Smooth muscle cell of the brain vasculature (primary cell): ENCODE measurements around the gene TSPAN12.
"Not testable (repeated sequence)": the region's sequence is repeated elsewhere in the genome, so short reads cannot be mapped to it uniquely, and the experiment has no call there.

Experiments used
- DNase-seq: peaks from one replicate; pipeline ENCODE4 v3.0.0-alpha.2; 2012; ENCODE audit warnings: low read depth, low spot score

TSPAN12 gene

GRCh38 chr7:120806669-120807068 is 51.3 kb downstream of the TSPAN12 start:
- DNase-seq: no peak

- DNase-seq: peak; percentile 43
Observed at GRCh38 chr7:120805636-120806388, 52.1 kb downstream of the TSPAN12 start.

GRCh38 chr7:120802751-120803150 is 55.2 kb downstream of the TSPAN12 start:
- no peak for DNase-seq

GRCh38 chr7:120799813-120800475 is 58.0 kb downstream of the TSPAN12 start:
- DNase-seq: no peak

GRCh38 chr7:120799147-120799546 is 58.8 kb downstream of the TSPAN12 start:
- no peak for DNase-seq

- no peak for DNase-seq
Observed at GRCh38 chr7:120797026-120797645, 60.8 kb downstream of the TSPAN12 start.

- no peak for DNase-seq
Observed at GRCh38 chr7:120794106-120794729, 63.7 kb downstream of the TSPAN12 start.

- no peak for DNase-seq
Observed at GRCh38 chr7:120793213-120793936, 64.6 kb downstream of the TSPAN12 start.

- no peak for DNase-seq
Observed at GRCh38 chr7:120792861-120793130, 65.1 kb downstream of the TSPAN12 start.

GRCh38 chr7:120792091-120792860 is 65.7 kb downstream of the TSPAN12 start:
- DNase-seq: peak; percentile 49

GRCh38 chr7:120785095-120785494 is 72.8 kb downstream of the TSPAN12 start:
- no peak for DNase-seq

GRCh38 chr7:120783721-120784120 is 74.2 kb downstream of the TSPAN12 start:
- DNase-seq: no peak

GRCh38 chr7:120783273-120783672 is 74.7 kb downstream of the TSPAN12 start:
- no peak for DNase-seq

GRCh38 chr7:120781924-120782323 is 76.0 kb downstream of the TSPAN12 start:
- not testable (repeated sequence) for DNase-seq

- no peak for DNase-seq
Observed at GRCh38 chr7:120780938-120781337, 77.0 kb downstream of the TSPAN12 start.

- not testable (repeated sequence) for DNase-seq
Observed at GRCh38 chr7:120780451-120780850, 77.5 kb downstream of the TSPAN12 start.

GRCh38 chr7:120779078-120779477 is 78.9 kb downstream of the TSPAN12 start:
- not testable (repeated sequence) for DNase-seq

- DNase-seq: no peak
Observed at GRCh38 chr7:120775755-120776154, 82.2 kb downstream of the TSPAN12 start.

- DNase-seq: no peak
Observed at GRCh38 chr7:120774481-120774880, 83.5 kb downstream of the TSPAN12 start.

- DNase-seq: no peak
Observed at GRCh38 chr7:120770206-120770605, 87.7 kb downstream of the TSPAN12 start.

GRCh38 chr7:120760851-120761250 is 97.1 kb downstream of the TSPAN12 start:
- no peak for DNase-seq
